ENCODE measurements around the gene CCDC43. TPM values are rescaled to one million over a fixed set of nuclear protein-coding genes. Genes with fewer than 3 reads are reported as not detected.
"Not testable (repeated sequence)": the region's sequence is repeated elsewhere in the genome, so short reads cannot be mapped to it uniquely, and the experiment has no call there.

The CCDC43 gene
- total RNA-seq, 1 experiment from 2014 or later = 33.0 TPM

DNA sequence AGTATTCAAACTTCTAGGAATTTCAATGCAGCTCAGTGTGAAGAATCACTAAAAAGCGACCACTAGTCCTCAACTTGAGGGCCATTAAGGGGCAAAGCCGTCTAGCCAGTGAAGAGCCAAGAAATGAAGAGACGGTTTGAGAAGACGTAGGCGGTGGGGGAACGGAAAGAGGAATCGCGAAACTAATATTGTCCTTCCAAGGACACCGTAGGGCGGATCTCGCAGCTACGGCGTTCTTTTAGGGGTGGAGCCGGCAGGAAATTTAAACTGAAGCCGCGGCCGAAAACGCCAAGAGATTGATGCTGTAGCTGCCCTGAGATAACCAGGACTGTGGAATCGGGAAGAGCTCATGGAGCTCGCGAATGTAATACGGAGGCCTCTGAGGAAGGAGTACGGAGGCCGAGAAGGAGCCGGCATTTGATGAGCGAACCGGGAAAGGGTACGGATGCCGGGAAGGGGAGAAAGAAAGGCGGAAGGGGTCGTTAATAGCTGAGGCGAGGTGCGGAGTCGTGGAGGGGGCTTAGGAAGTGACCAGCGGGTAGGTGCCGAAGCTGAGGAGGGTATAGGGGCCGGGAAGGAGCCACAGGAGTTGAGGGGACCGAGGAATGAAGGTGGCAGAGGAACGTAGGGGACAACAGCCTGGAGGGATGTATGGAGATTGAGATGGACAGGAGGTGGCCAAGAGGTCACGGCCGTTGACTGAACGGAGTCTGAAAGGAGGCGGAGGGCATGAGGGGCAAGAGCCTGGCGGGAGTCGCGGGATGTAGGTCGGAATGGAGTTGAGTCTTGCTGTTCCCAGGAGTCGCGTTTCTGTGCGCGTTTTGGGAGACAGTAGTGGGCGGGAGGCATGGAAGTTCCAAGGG lies 19.1 kb upstream of the CCDC43 start, which contains the start of gene DBF4B (continued):
- TF ChIP-seq, protein P1, sequence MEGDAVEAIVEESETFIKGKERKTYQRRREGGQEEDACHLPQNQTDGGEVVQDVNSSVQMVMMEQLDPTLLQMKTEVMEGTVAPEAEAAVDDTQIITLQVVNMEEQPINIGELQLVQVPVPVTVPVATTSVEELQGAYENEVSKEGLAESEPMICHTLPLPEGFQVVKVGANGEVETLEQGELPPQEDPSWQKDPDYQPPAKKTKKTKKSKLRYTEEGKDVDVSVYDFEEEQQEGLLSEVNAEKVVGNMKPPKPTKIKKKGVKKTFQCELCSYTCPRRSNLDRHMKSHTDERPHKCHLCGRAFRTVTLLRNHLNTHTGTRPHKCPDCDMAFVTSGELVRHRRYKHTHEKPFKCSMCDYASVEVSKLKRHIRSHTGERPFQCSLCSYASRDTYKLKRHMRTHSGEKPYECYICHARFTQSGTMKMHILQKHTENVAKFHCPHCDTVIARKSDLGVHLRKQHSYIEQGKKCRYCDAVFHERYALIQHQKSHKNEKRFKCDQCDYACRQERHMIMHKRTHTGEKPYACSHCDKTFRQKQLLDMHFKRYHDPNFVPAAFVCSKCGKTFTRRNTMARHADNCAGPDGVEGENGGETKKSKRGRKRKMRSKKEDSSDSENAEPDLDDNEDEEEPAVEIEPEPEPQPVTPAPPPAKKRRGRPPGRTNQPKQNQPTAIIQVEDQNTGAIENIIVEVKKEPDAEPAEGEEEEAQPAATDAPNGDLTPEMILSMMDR (IDR thresholded peaks at IDR 0.05 in 2 of 3, conservative IDR thresholded peaks at IDR 0.05 in 1 of 3; ENCODE audit: borderline replicate concordance in 1 of 3, insufficient read depth in 1 of 3, low read depth in 2 of 3, low read length in 2 of 3) = no peak
- TF ChIP-seq EGR1 (IDR thresholded peaks at IDR 0.05; ENCODE audit: low read depth) = peak; percentile 93

DNA sequence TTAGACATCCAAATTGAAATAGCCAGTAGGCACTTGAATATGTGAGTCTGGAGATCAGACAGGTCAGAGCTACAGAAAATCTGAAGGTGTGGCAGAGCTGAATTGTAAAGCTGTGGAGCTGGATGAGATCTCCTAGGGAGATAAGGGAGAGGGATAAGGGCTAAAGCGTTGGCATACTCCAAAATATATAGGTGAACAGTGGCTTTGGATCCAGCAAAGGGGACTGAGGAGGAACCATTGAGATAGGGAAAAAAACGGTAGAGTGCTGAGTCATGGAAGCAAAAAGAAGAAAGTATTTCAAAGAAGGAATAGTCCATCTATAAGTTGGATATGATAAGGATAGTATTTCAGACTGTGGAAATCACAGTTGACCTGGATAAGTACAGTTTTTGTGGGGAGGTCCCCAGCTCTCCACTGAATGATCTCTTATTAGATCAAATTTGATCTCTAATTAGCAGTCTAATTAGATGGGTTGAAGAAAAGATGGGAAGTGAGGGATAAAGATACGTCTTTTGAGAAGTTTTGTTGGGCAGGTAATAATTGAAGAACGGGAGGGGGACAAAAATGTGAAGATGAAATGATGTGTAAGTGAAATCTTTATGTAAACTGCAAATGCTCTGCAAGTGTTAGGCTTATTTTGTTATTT lies 18.3 kb upstream of the CCDC43 start:
- ATAC-seq (peak; percentile 9; the same call in 1 of the 2 replicates), DNase-seq (ENCODE audit: low read depth, low spot score) (no peak)
- no peaks in the 10 kb centered on the region for H4K20me1 ChIP-seq (ENCODE audit: insufficient read depth)
- TSS peak; percentile 100 for BruUV-seq (replicated peaks)
- ChIA-PET RAD21 (ENCODE audit: low non-redundant PET in 1 of 2, low total read pairs in 2 of 2, uncharacterized antibody in 2 of 2, unreplicated experiment in 2 of 2) (no interaction called here), POLR2A (interaction anchor here (0.6 to 1.0 kb wide), 2 partner anchors 13 to 17 kb away, joined by 3 to 5 read pairs; no protein-coding TSS in a partner anchor), CTCF (interaction anchor here (2.0 kb wide), 1 partner anchor 17 kb away, joined by 7 read pairs; no protein-coding TSS in a partner anchor)
- H3K27me3 ChIP-seq (ENCODE audit: insufficient read depth, low read length) = no peaks in the 10 kb centered on the region
- peak overlapping the region; percentile 90 for H3K4me2 ChIP-seq (ENCODE audit: low read length)
- peak overlapping the region; percentile 65 for H2AFZ ChIP-seq (ENCODE audit: low read depth, low read length, poor library complexity, severe bottlenecking)
- intact Hi-C loops (cut with micrococcal nuclease) = no loop called here
- no peaks in the 10 kb centered on the region for H3K9me3 ChIP-seq (ENCODE audit: control insufficient read depth in 1 of 2, insufficient read depth in 1 of 2, low read depth in 1 of 2, low read length in 2 of 2)
- H3K36me3 ChIP-seq (ENCODE audit: control insufficient read depth in 1 of 2, insufficient read depth in 2 of 2, low read length in 2 of 2) = no peaks in the 10 kb centered on the region
- peaks cover 28% of the 10 kb centered on the region for H3K79me2 ChIP-seq (ENCODE audit: insufficient read depth, low read length)
- peak overlapping the region; percentile 83 to 100 for H3K4me3 ChIP-seq (replicated peaks in 1 of 2; ENCODE audit: low read depth in 1 of 2, low read length in 2 of 2)
- H3K4me1 ChIP-seq (ENCODE audit: control insufficient read depth in 1 of 2, insufficient read depth in 2 of 2, low read length in 2 of 2) = peaks cover 8 to 11% of the 10 kb centered on the region in 2 experiments; a peak in 3 of 4 replicates
- H3K27ac ChIP-seq (ENCODE audit: low read depth, low read length) = peak overlapping the region; percentile 82
- TF ChIP-seq FOSL1 (IDR thresholded peaks at IDR 0.05; ENCODE audit: low read depth) = no peak
- TF ChIP-seq SRF (IDR thresholded peaks at IDR 0.05; ENCODE audit: low read depth) = no peak
- TF ChIP-seq POLR2A (IDR thresholded peaks at IDR 0.05; ENCODE audit: borderline replicate concordance, extremely low read depth, insufficient read depth, insufficient read length) = no peak
- TF ChIP-seq, protein P2, sequence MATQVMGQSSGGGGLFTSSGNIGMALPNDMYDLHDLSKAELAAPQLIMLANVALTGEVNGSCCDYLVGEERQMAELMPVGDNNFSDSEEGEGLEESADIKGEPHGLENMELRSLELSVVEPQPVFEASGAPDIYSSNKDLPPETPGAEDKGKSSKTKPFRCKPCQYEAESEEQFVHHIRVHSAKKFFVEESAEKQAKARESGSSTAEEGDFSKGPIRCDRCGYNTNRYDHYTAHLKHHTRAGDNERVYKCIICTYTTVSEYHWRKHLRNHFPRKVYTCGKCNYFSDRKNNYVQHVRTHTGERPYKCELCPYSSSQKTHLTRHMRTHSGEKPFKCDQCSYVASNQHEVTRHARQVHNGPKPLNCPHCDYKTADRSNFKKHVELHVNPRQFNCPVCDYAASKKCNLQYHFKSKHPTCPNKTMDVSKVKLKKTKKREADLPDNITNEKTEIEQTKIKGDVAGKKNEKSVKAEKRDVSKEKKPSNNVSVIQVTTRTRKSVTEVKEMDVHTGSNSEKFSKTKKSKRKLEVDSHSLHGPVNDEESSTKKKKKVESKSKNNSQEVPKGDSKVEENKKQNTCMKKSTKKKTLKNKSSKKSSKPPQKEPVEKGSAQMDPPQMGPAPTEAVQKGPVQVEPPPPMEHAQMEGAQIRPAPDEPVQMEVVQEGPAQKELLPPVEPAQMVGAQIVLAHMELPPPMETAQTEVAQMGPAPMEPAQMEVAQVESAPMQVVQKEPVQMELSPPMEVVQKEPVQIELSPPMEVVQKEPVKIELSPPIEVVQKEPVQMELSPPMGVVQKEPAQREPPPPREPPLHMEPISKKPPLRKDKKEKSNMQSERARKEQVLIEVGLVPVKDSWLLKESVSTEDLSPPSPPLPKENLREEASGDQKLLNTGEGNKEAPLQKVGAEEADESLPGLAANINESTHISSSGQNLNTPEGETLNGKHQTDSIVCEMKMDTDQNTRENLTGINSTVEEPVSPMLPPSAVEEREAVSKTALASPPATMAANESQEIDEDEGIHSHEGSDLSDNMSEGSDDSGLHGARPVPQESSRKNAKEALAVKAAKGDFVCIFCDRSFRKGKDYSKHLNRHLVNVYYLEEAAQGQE (IDR thresholded peaks at IDR 0.05; ENCODE audit: low read depth) = no peak
- TF ChIP-seq EGR1 (IDR thresholded peaks at IDR 0.05; ENCODE audit: low read depth) = no peak
- TF ChIP-seq, protein P3, sequence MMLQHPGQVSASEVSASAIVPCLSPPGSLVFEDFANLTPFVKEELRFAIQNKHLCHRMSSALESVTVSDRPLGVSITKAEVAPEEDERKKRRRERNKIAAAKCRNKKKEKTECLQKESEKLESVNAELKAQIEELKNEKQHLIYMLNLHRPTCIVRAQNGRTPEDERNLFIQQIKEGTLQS (IDR thresholded peaks at IDR 0.05) = no peak
- TF ChIP-seq JUND (IDR thresholded peaks at IDR 0.05) = no peak
- no peak for TF ChIP-seq CEBPB (IDR thresholded peaks at IDR 0.05; ENCODE audit: low read depth)
- peak overlapping the region; percentile 84 for H3K9ac ChIP-seq (ENCODE audit: low read length)
- H3K9me2 ChIP-seq (ENCODE audit: insufficient read depth) = no peaks in the 10 kb centered on the region

DNA sequence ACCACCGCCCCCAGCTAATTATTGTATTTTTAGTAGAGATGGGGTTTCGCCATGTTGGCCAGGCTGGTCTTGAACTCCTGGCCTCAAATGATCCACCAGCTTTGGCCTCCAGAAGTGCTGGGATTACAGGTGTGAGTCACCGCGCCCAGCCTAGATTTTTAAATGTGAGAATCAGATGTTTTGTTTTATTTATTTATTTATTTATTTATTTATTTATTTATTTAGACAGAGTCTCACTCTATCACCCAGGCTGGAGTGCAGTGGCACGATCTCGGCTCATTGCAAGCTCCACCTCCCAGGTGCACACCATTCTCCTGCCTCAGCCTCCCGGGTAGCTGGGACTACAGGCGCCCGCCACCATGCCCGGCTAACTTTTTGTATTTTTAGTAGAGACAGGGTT lies 10.7 kb upstream of the CCDC43 start:
- intact Hi-C loops (cut with micrococcal nuclease); H3K79me2 ChIP-seq (ENCODE audit: insufficient read depth, low read length); BruUV-seq (replicated peaks); RAD21 ChIA-PET (ENCODE audit: low non-redundant PET in 1 of 2, low total read pairs in 2 of 2, uncharacterized antibody in 2 of 2, unreplicated experiment in 2 of 2); H3K27ac ChIP-seq (ENCODE audit: low read depth, low read length); DNase-seq (ENCODE audit: low read depth, low spot score); H3K36me3 ChIP-seq (ENCODE audit: control insufficient read depth in 1 of 2, insufficient read depth in 2 of 2, low read length in 2 of 2); H3K9me3 ChIP-seq (ENCODE audit: control insufficient read depth in 1 of 2, insufficient read depth in 1 of 2, low read depth in 1 of 2, low read length in 2 of 2); ATAC-seq; H4K20me1 ChIP-seq (ENCODE audit: insufficient read depth); POLR2A ChIA-PET; H3K27me3 ChIP-seq (ENCODE audit: insufficient read depth, low read length); H2AFZ ChIP-seq (ENCODE audit: low read depth, low read length, poor library complexity, severe bottlenecking); H3K4me1 ChIP-seq (ENCODE audit: control insufficient read depth in 1 of 2, insufficient read depth in 2 of 2, low read length in 2 of 2); H3K4me2 ChIP-seq (ENCODE audit: low read length); H3K9ac ChIP-seq (ENCODE audit: low read length); CTCF ChIA-PET; H3K4me3 ChIP-seq (replicated peaks in 1 of 2; ENCODE audit: low read depth in 1 of 2, low read length in 2 of 2); H3K9me2 ChIP-seq (ENCODE audit: insufficient read depth): not testable (repeated sequence)

Data from HCT116 (cell line).